H9 (cell line): ENCODE measurements around the gene NTMT2. TPM values are rescaled to one million over a fixed set of nuclear protein-coding genes. Genes with fewer than 3 reads are reported as not detected.

Experiments used
- DNase-seq: peaks from one replicate; pipeline ENCODE4 v3.0.0-alpha.2; 2017
- H2AFZ ChIP-seq: one replicate; pipeline ENCODE4 v1.6.1; 2013; ENCODE audit warnings: mild to moderate bottlenecking, low read length, control low read depth, moderate library complexity
- H2AK5ac ChIP-seq: 2 replicates; pipeline ENCODE4 v1.6.1; 2013; ENCODE audit warnings: low read length, control low read depth, mixed read lengths; ENCODE audit not compliant: insufficient read length
- H2BK120ac ChIP-seq: one replicate; pipeline ENCODE4 v1.6.1; 2013; ENCODE audit warnings: low read depth, mild to moderate bottlenecking, low read length, control low read depth, inconsistent platforms; ENCODE audit not compliant: poor library complexity, severe bottlenecking
- H2BK12ac ChIP-seq: 2 replicates; pipeline ENCODE4 v1.6.1; 2013; ENCODE audit warnings: low read length, control low read depth, mixed read lengths, low read depth; ENCODE audit not compliant: insufficient read length
- H2BK15ac ChIP-seq: 2 replicates; pipeline ENCODE4 v1.6.1; 2013; ENCODE audit warnings: low read depth, low read length, control low read depth
- H2BK20ac ChIP-seq: one replicate; pipeline ENCODE4 v1.6.1; 2013; ENCODE audit warnings: low read depth, mild to moderate bottlenecking, low read length, control low read depth, inconsistent platforms; ENCODE audit not compliant: poor library complexity, severe bottlenecking
- H2BK5ac ChIP-seq: 2 replicates; pipeline ENCODE4 v1.6.1; 2013; ENCODE audit warnings: low read length, control low read depth, mixed read lengths; ENCODE audit not compliant: insufficient read length
- H3K14ac ChIP-seq: 2 replicates; pipeline ENCODE4 v1.6.1; 2013; ENCODE audit warnings: low read length, control low read depth; ENCODE audit not compliant: insufficient read depth
- H3K18ac ChIP-seq: 2 replicates; pipeline ENCODE4 v1.6.1; 2013; ENCODE audit warnings: low read depth, mild to moderate bottlenecking, mixed read lengths, low read length, control low read depth; ENCODE audit not compliant: insufficient read length
- H3K23ac ChIP-seq: 2 replicates; pipeline ENCODE4 v1.6.1; 2013; ENCODE audit warnings: low read length, control low read depth, mixed read lengths, low read depth; ENCODE audit not compliant: insufficient read length
- H3K23me2 ChIP-seq: 2 replicates; pipeline ENCODE4 v1.6.1; 2013; ENCODE audit warnings: low read depth, mild to moderate bottlenecking, mixed read lengths, low read length, control low read depth; ENCODE audit not compliant: insufficient read length, poor library complexity, severe bottlenecking
- H3K27ac ChIP-seq: 2 replicates; pipeline ENCODE4 v1.5.1; 2013; ENCODE audit warnings: low read length, control low read depth, mixed read lengths, low read depth; ENCODE audit not compliant: insufficient read length
- H3K27me3 ChIP-seq: 2 replicates; pipeline ENCODE4 v1.6.1; 2013; ENCODE audit warnings: low read length, control low read depth, inconsistent platforms; ENCODE audit not compliant: insufficient read depth
- H3K4ac ChIP-seq: 2 replicates; pipeline ENCODE4 v1.6.1; 2013; ENCODE audit warnings: low read depth, mild to moderate bottlenecking, control low read depth, inconsistent platforms, low read length, moderate library complexity
- H3K4me1 ChIP-seq: 2 replicates; pipeline ENCODE4 v1.6.1; 2013; ENCODE audit warnings: low read length, control low read depth, inconsistent platforms; ENCODE audit not compliant: insufficient read depth
- H3K4me2 ChIP-seq: 2 replicates; pipeline ENCODE4 v1.6.1; 2013; ENCODE audit warnings: low read length, control low read depth, mixed read lengths; ENCODE audit not compliant: insufficient read length, insufficient read depth
- H3K56ac ChIP-seq: 2 replicates; pipeline ENCODE4 v1.6.1; 2013; ENCODE audit warnings: low read depth, mild to moderate bottlenecking, mixed read lengths, low read length, control low read depth; ENCODE audit not compliant: insufficient read length
- H3K79me1 ChIP-seq: 2 replicates; pipeline ENCODE4 v1.6.1; 2013; ENCODE audit warnings: low read depth, mild to moderate bottlenecking, moderate library complexity, low read length, control low read depth, inconsistent platforms; ENCODE audit not compliant: insufficient read depth, poor library complexity, severe bottlenecking
- H3K79me2 ChIP-seq: 2 replicates; pipeline ENCODE4 v1.6.1; 2013; ENCODE audit warnings: low read length, control low read depth, inconsistent platforms; ENCODE audit not compliant: insufficient read depth
- H3K9ac ChIP-seq: 2 replicates; pipeline ENCODE4 v1.6.1; 2013; ENCODE audit warnings: low read length, control low read depth, mixed read lengths; ENCODE audit not compliant: insufficient read length; ENCODE audit errors: extremely low read depth
- H3K9me3 ChIP-seq: one replicate; pipeline ENCODE4 v1.6.1; 2013; ENCODE audit warnings: low read depth, low read length, inconsistent platforms; ENCODE audit not compliant: control insufficient read depth
- H3T11ph ChIP-seq: one replicate; pipeline ENCODE4 v1.6.1; 2013; ENCODE audit warnings: mild to moderate bottlenecking, low read length, control low read depth, inconsistent platforms
- H4K20me1 ChIP-seq: one replicate; pipeline ENCODE4 v1.6.1; 2013; ENCODE audit not compliant: control insufficient read depth, insufficient read length, insufficient read depth
- H4K5ac ChIP-seq: 2 replicates; pipeline ENCODE4 v1.6.1; 2013; ENCODE audit warnings: low read depth, mild to moderate bottlenecking, mixed read lengths, low read length, control low read depth; ENCODE audit not compliant: insufficient read length
- H4K8ac ChIP-seq: replicated peaks from 2 replicates; pipeline ENCODE4 v1.6.1; 2013; ENCODE audit warnings: low read length, control low read depth, mixed read lengths, low read depth; ENCODE audit not compliant: insufficient read length
- H4K91ac ChIP-seq: 2 replicates; pipeline ENCODE4 v1.6.1; 2013; ENCODE audit warnings: low read depth, mild to moderate bottlenecking, moderate library complexity, mixed read lengths, low read length, control low read depth; ENCODE audit not compliant: insufficient read length
- H3K27ac Mint-ChIP-seq, 3 experiments: 2 replicates in 2 of 3; 3 replicates in 1 of 3; pipeline ENCODE4 v1.8.0; 2020 to 2021; ENCODE audit warnings: mixed read lengths in 3 of 3, mild to moderate bottlenecking in 1 of 3, moderate library complexity in 1 of 3
- H3K27me3 Mint-ChIP-seq: 2 replicates; pipeline ENCODE4 v1.8.0; 2021; ENCODE audit warnings: low read depth, mild to moderate bottlenecking, moderate library complexity, mixed read lengths
- H3K36me3 Mint-ChIP-seq, 3 experiments: 2 replicates in 2 of 3; 3 replicates in 1 of 3; pipeline ENCODE4 v1.8.0; 2020 to 2021; ENCODE audit warnings: low read depth in 3 of 3, mixed read lengths in 3 of 3; ENCODE audit not compliant: insufficient read depth in 1 of 3
- H3K4me1 Mint-ChIP-seq, 2 experiments: 2 replicates each; pipeline ENCODE4 v1.8.0; 2020; ENCODE audit warnings: mixed read lengths in 2 of 2
- H3K4me3 Mint-ChIP-seq, 2 experiments: 2 replicates in 1 of 2; 3 replicates in 1 of 2; pipeline ENCODE4 v1.8.0; 2020 to 2021; ENCODE audit warnings: mild to moderate bottlenecking in 2 of 2, mixed read lengths in 2 of 2, moderate library complexity in 1 of 2
- H3K9me3 Mint-ChIP-seq, 2 experiments: 2 replicates in 1 of 2; 3 replicates in 1 of 2; pipeline ENCODE4 v1.8.0; 2020; ENCODE audit warnings: mild to moderate bottlenecking in 2 of 2, mixed read lengths in 2 of 2, moderate library complexity in 1 of 2
- WGBS: extraction: QIAGEN DNeasy Blood & Tissue Kit; methylation state at CpG from one replicate; pipeline ENCODE4 v1.1.7; 2013; ENCODE audit warnings: missing lambda C conversion rate, low lambda C conversion rate, mixed read lengths; ENCODE audit not compliant: insufficient read length; ENCODE audit errors: extremely low coverage; 5-methylcytosine and 5-hydroxymethylcytosine counted together
- total RNA-seq: library from RNA; stranded (reverse); gene quantifications from 2 replicates; pipeline ENCODE4 v1.2.1, GENCODE V29; 2021
- TF ChIP-seq, protein P1 (sequence below): fragments of 200-600 bp; sonication (generic); conservative IDR thresholded peaks from 3 replicates; pipeline ENCODE4 v1.8.0; 2021; ENCODE audit warnings: antibody characterized with exemption, mild to moderate bottlenecking

The NTMT2 gene
- total RNA-seq, 1 experiment from 2014 or later: 0.28 TPM

DNA sequence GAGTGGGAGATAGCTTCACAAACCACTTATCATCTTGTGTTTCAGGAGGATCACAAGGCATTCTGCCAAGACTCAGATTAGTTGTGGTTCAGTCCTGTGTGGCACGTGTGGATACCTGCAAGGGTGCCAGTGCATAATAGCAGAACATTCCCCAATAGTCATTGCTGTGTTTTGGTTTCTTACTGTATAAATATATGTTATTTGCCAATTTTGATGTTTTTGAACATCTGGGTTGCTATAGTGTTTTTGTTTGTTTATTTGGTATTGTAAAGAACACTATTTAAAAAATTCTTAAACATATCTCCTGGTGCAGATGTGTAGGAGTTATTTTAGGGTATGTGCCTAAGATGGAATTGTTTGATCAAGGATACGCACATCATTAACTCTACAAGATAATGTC, 5.4 kb upstream of the NTMT2 start:
- no peak overlapping the region for H2AFZ ChIP-seq
- no peaks in the 10 kb centered on the region for H4K20me1 ChIP-seq
- H3K79me1 ChIP-seq: no peaks in the 10 kb centered on the region
- TF ChIP-seq, protein P1, sequence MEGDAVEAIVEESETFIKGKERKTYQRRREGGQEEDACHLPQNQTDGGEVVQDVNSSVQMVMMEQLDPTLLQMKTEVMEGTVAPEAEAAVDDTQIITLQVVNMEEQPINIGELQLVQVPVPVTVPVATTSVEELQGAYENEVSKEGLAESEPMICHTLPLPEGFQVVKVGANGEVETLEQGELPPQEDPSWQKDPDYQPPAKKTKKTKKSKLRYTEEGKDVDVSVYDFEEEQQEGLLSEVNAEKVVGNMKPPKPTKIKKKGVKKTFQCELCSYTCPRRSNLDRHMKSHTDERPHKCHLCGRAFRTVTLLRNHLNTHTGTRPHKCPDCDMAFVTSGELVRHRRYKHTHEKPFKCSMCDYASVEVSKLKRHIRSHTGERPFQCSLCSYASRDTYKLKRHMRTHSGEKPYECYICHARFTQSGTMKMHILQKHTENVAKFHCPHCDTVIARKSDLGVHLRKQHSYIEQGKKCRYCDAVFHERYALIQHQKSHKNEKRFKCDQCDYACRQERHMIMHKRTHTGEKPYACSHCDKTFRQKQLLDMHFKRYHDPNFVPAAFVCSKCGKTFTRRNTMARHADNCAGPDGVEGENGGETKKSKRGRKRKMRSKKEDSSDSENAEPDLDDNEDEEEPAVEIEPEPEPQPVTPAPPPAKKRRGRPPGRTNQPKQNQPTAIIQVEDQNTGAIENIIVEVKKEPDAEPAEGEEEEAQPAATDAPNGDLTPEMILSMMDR: no peak
- no peaks in the 10 kb centered on the region for H3K79me2 ChIP-seq
- no peaks in the 10 kb centered on the region for H3K9me3 ChIP-seq
- H3K14ac ChIP-seq: no peak overlapping the region
- DNase-seq: no peak
- H4K5ac ChIP-seq: no peak overlapping the region
- no peak overlapping the region for H3K4ac ChIP-seq
- no peak overlapping the region for H3K18ac ChIP-seq
- no peaks in the 10 kb centered on the region for H3K23me2 ChIP-seq
- H4K8ac ChIP-seq: no peak overlapping the region
- no peak overlapping the region for H3K23ac ChIP-seq
- H2BK12ac ChIP-seq: no peak overlapping the region
- no peak overlapping the region for H2BK5ac ChIP-seq
- H3K9me3 Mint-ChIP-seq: peaks cover 0 to 11% of the 10 kb centered on the region in 2 experiments; a peak in 3 of 5 replicates
- no peak overlapping the region for H2BK15ac ChIP-seq
- H3K4me3 Mint-ChIP-seq: no peak overlapping the region
- no peak overlapping the region for H3K27ac ChIP-seq
- no peak overlapping the region for H3K4me2 ChIP-seq
- no peak overlapping the region for H3K27ac Mint-ChIP-seq
- peaks cover 4% of the 10 kb centered on the region in 2 experiments for H3K4me1 Mint-ChIP-seq
- peaks cover 3% of the 10 kb centered on the region; the same call in 1 of the 2 replicates for H3K27me3 ChIP-seq
- 0 out of 2 replicates have a peak, but pooled peaks cover 3% of the 10 kb centered on the region for H3K4me1 ChIP-seq
- no peak overlapping the region for H3T11ph ChIP-seq
- no peak overlapping the region for H2BK20ac ChIP-seq
- no peak overlapping the region for H4K91ac ChIP-seq
- peaks cover 39% of the 10 kb centered on the region for H3K27me3 Mint-ChIP-seq
- no peak overlapping the region for H3K56ac ChIP-seq
- no peak overlapping the region for H2BK120ac ChIP-seq
- H2AK5ac ChIP-seq: no peak overlapping the region
- H3K9ac ChIP-seq: no peak overlapping the region
- H3K36me3 Mint-ChIP-seq: no peaks in the 10 kb centered on the region
- WGBS: no CpG with 5 or more reads among the region's 2 CpGs
